GM12865 (cell line): ENCODE measurements around the gene PARN.

Source experiments
- DNase-seq: peaks from one replicate; pipeline ENCODE4 v3.0.0; 2010; ENCODE audit warnings: low read depth
- H3K4me3 ChIP-seq: 2 replicates; pipeline ENCODE4 v1.5.1; 2011; ENCODE audit warnings: mild to moderate bottlenecking, low read depth, low read length, control low read depth
- CTCF ChIP-seq: IDR thresholded peaks from 2 replicates; pipeline ENCODE4 v1.5.1; 2011; ENCODE audit warnings: low read length, control low read depth, low read depth, inconsistent platforms; ENCODE audit not compliant: insufficient read depth; ENCODE audit errors: missing control alignments

The PARN gene

GRCh38 chr16:14500791-14501190, 129.3 kb downstream of the PARN start:
- H3K4me3 ChIP-seq, result no peak overlapping the region
- no peak for TF ChIP-seq CTCF
- DNase-seq, result no peak

GRCh38 chr16:14499110-14499509, 130.9 kb downstream of the PARN start:
- no peak overlapping the region for H3K4me3 ChIP-seq
- no peak for DNase-seq
- no peak for TF ChIP-seq CTCF

GRCh38 chr16:14497245-14498082, 132.6 kb downstream of the PARN start:
- DNase-seq, result peak; percentile 38
- no peak overlapping the region for H3K4me3 ChIP-seq
- TF ChIP-seq CTCF, result no peak

- DNase-seq, result no peak
- H3K4me3 ChIP-seq, result no peak overlapping the region
- TF ChIP-seq CTCF, result no peak
Observed at GRCh38 chr16:14496786-14497185, 133.3 kb downstream of the PARN start.

GRCh38 chr16:14496047-14496770, 133.9 kb downstream of the PARN start:
- H3K4me3 ChIP-seq, result no peak overlapping the region
- TF ChIP-seq CTCF, result no peak
- DNase-seq, result no peak

- no peak for DNase-seq
- H3K4me3 ChIP-seq, result no peak overlapping the region
- no peak for TF ChIP-seq CTCF
Observed at GRCh38 chr16:14495213-14496046, 134.6 kb downstream of the PARN start.
